Frontal cortex (tissue), 4 donors: ENCODE data around the gene IQCB1. TPM values are rescaled to one million over a fixed set of nuclear protein-coding genes. Genes with fewer than 3 reads are reported as not detected.
"Not testable (repeated sequence)": the region's sequence is repeated elsewhere in the genome, so short reads cannot be mapped to it uniquely, and the experiment has no call there.

Source experiments
- DNase-seq, 2 donors: peaks; one replicate each; pipeline ENCODE4 v3.0.0; 2012; ENCODE audit warnings: low spot score in 2 of 2
- FAIRE-seq: peaks from 2 replicates; lab custom pipeline; 2012; peaks lifted over from hg19 to GRCh38; lab: Jason Lieb, UNC
- total RNA-seq: library from RNA; depleted of rRNA; stranded (reverse); fragments of >200 nt; gene quantifications from one replicate; pipeline ENCODE4 v1.2.3, GENCODE V29; 2014
- donor health status: control.
- donor health status: control.
- donor health status: control.

IQCB1 gene, protein sequence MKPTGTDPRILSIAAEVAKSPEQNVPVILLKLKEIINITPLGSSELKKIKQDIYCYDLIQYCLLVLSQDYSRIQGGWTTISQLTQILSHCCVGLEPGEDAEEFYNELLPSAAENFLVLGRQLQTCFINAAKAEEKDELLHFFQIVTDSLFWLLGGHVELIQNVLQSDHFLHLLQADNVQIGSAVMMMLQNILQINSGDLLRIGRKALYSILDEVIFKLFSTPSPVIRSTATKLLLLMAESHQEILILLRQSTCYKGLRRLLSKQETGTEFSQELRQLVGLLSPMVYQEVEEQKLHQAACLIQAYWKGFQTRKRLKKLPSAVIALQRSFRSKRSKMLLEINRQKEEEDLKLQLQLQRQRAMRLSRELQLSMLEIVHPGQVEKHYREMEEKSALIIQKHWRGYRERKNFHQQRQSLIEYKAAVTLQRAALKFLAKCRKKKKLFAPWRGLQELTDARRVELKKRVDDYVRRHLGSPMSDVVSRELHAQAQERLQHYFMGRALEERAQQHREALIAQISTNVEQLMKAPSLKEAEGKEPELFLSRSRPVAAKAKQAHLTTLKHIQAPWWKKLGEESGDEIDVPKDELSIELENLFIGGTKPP
- total RNA-seq = 27.7 TPM

DNA sequence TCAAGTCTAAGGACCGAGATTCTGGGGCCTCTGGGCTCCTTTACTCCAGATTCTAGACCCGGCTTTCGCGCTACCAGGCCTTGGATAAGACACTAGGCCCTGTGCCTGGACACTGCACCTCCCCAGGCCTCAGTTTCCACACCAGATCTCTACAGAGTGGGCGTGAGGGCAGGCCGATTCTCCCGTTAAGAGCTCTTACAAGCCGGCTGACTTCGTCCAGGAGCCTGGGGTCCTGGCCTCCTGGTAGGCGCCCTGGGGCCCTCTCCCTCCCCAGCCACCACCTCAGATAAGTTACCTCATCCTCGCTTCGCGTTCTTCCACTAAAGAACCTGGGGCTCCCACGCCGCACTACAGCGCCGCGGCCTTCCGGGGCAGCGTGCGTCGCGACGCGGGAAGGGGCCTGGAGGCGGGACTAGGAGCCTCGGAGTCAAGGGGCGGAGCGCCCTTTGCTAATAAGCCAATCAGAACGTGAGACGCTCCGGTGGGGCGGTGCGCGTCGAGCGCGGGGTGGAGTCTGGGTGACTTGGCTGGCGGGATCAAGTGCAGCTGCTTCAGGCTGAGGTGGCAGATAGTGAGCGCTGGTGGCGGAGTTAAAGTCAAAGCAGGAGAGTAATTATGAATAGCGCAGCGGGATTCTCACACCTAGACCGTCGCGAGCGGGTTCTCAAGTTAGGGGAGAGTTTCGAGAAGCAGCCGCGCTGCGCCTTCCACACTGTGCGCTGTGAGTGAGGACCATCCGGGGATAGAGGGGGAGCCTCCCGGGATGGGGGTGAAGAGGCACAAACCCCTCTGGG lies at the start of gene IQCB1, which contains the start of gene EAF2:
Gene IQCB1, minus strand, starts transcription at position 390 of the 794 bp plus-strand sequence. CDS start 6,100 bp downstream, outside the sequence.
Gene EAF2, plus strand, starts transcription at position 539 of the 794 bp plus-strand sequence. Its CDS starts 77 bp downstream, at position 616.
- DNase-seq = peak; percentile 86 to 98
- FAIRE-seq = peak; percentile 97

DNA sequence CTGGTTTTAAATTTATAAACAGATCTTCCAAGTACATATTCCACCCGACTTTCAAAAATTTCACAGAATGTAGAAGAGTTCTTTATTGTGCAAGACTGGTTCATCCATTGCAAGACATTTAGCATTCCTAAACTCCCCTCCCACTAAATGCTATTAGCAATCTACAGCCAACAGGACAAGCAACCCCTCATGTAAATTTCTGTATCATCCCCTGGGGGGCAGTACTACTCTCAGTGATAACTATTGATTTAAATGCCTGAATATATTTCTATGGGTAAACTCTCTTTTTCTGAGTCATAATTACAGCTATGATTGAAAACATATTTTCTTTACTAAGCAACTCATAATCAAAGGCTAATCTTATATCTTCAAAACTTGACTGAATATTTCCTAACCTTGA lies 48.6 kb upstream of the IQCB1 start:
- FAIRE-seq = no peak
- DNase-seq = no peak

DNA sequence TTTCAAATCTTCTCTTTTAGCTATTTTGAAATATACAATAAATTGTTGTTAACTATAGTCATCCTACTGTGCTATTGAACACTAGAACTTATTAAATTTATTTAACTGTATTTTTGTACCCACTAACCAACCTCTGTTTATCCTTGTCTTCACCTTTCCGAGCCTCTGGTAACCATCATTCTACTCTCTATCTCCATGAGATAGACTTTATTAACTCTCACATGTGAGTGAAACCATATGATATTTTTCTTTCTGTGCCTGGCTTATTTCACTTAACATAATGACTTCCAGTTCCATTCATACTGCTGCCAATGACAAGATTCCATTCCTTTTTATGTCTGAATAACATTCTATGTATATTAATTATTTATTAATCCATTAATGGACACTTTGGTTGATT lies 43.6 kb upstream of the IQCB1 start:
- DNase-seq (no peak), FAIRE-seq (no peak)

DNA sequence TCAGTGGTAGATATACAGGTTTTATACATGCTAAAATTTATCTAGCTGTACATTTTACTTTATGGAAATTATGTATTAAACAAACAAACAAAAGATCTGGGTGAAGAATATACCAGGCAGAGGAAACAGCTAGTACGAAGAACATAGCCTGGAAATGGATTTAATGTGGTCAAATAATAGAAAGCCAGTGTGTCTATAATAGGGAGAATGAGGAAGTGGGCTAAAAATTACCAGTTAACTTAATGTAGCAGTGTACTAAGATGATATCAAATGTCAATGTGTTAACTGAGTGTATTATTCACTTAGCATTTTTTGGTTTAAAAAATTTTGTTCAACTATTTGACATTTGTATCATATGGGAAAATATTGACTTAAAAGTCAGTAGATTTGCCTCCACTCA lies 36.6 kb upstream of the IQCB1 start:
- FAIRE-seq (peak; percentile 3), DNase-seq (no peak)

DNA sequence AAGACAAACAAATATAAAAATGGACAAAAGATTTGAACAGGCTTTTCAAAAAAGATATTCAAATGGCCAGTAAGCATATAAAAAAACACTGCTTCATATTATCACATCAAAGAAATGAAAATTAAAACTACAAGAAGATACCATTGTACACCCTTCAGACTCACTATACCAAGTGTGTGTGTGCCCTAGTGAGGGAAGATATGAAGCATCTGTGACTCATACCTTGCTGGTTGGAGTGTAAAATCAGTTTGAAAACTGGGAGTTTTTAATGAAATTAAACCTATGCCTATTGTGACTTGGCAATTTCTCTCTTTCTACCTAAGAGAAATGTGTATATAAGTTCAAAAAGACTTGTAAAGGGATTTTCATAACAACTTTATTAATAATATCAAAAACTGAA lies 35.9 kb upstream of the IQCB1 start:
- FAIRE-seq = no peak
- DNase-seq = no peak

DNA sequence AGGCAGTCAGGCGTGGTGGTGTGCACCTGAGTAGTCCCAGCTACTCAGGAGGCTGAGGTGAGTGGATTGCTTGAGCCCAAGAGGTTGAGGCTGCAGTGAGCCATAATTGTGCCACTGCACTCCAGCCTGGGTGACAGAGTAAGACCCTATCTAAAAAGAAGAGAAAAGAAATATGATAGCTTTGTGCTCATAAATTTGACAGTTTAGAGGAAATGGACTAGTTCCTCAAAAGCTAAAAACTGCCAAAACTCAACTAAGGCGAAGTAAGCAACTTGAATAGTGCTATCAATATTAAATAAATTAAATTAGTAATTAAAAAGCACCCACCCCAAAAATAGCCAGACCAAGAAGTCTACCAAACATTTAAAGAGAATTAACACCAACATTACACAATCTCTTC lies 34.9 kb upstream of the IQCB1 start:
- DNase-seq (no peak), FAIRE-seq (no peak)

DNA sequence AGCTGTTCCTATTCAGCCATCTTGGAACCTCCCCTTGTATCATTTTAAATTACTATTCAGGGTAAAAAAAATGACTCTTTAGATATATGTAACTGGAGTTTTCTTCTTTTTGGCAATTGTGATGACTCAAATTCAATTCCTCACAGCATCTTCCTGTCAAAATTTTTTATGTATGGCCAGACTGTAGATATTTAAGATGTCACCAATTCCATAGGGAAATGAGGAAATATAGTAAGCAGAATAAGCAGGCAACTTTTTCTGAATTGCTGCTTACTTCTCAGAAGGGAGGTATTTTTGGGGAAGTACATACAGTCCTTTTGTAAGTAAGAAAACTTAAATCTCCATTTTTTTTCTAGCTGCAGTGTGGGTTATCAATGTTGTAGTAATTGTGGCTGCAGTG lies 28.9 kb upstream of the IQCB1 start:
- no peak for FAIRE-seq
- no peak for DNase-seq

DNA sequence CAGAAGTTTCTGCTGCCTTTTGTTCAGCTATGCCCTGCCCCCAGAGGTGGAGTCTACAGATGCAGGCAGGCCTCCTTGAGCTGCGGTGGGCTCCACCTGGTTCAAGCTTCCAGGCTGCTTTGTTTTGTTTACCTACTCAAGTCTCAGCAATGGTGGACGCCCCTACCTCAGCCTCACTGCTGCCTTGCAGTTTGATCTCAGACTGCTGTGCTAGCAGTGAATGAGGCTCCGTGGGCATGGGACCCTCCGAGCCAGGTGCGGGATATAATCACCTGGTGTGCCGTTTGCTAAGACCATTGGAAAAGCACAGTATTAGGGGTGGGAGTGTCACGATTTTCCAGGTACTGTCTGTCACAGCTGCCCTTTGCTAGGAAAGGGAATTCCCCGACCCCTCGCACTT lies 28.4 kb upstream of the IQCB1 start:
- DNase-seq, FAIRE-seq: not testable (repeated sequence)

DNA sequence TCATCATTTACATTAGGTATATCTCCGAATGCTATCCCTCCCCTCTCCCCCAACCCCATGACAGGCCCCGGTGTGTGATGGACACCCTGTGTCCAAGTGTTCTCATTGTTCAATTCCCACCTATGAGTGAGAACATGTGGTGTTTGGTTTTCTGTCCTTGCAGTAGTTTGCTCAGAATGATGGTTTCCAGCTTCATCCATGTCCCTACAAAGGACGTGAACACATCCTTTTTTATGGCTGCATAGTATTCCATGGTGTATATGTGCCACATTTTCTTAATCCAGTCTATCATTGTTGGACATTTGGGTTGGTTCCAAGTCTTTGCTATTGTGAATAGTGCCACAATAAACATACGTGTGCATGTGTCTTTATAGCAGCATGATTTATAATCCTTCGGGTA lies 22.9 kb upstream of the IQCB1 start:
- not testable (repeated sequence) for DNase-seq, FAIRE-seq

DNA sequence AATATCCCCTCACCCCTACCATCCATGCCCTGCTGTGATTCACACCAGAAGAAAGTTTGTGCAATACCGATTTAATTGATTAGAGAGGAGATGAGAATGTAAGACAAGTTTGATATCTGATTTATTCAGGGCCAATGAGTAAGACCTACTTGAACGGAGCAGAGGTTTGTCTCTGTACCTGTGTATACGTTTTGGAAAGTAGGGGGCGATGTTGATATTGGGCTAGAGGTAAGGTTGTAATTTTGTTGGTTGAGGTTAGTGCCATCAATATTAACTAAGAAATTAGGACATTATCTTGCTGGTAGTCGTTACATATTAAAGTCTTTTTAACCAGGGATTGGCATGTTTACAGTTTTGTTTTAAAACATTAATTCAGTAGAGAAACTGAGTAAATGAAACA lies 20.7 kb upstream of the IQCB1 start:
- FAIRE-seq (no peak), DNase-seq (no peak)

DNA sequence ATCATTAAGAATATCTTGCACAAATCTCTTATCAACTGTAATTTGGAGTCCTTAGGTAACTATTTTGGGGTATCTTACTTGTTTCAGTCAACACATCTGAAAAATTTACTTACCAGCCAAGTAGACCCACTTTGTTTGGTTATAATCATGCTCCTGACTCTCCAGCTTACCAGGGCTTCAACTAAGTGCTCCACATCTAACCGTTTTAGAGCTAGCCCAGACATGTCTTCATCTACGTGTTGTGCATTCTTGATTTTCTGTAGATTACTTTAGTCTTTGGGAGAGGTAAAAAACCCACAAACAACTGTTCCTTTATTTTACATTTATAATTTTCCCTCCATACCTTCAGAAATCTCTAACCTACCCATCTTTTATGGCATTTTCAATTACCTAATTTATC lies 17.4 kb upstream of the IQCB1 start:
- no peak for FAIRE-seq
- DNase-seq = no peak

DNA sequence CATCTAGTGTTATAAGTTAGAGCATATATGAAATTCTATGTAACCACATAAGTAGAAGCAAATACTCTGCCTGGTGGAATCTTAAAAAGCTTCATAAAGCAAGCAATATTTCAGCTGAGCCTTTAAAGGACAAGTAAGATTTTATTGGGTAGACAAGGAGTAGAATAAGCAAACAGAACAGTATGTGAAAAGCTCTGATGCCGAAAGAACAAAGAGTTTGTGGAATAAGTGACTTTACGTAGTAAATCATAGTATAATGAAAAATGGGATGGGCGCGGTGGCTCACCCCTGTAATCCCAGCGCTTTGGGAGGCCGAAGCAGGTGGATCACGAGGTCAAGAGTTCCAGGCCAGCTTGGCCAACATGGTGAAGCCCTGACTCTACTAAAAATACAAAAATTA lies 10.0 kb upstream of the IQCB1 start:
- FAIRE-seq (no peak), DNase-seq (no peak)

DNA sequence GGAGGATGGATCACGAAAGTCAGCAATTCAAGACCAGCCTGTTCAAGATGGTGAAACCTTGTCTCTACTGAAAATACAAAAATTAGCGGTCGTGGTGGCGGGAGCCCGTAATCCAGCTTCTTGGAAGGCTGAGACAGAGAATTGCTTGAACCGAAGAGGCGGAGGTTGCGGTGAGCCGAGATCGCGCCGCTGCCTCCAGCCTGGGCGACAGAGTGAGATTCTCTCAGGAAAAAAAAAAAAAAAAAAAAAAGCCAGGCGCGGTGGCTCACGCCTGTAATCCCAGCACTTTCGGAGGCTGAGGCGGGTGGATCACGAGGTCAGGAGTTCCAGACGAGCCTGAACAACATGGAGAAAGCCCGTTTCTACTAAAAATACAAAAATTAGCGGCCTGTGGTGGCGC lies 5.1 kb upstream of the IQCB1 start:
- no peak for FAIRE-seq
- DNase-seq = no peak

DNA sequence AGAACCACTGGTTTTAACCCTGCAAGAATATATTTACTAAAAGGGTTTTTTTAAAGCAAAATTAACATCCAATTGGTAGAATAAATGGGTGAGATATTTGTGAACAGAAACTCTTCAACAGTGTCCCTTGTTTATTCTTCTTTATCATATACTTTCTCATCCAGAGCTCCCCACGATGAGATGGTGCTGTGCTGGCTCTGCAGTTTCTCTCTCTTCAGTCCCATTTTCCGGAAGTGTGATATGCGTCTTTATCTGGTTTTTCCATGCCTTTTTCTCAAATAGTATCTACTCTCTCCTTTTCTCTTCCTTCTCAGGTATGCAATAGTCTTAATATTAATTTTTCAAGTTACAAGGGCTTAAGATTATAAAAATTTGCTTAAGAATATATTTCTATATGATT lies 1.6 kb upstream of the IQCB1 start:
- no peak for FAIRE-seq
- DNase-seq = no peak

DNA sequence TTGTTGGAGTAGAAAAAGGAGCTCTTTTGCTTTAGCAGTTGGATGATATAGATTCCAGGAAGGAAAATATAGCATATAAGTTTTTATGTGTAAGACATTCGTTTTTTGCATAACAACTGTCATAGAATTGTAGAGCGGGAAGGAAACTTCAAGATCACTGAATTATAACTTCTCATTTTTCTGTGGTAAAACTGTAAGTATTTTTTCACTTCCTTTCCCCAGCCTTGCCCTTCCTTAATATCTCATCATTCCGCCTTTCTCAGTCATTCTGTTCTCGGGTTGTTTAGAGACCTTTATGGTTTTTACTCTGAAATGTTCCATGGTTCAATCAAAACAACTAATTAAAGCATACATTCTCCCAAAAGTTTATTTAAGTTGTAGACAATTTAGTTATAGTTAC lies 1.2 kb upstream of the IQCB1 start:
- FAIRE-seq (no peak), DNase-seq (no peak)

DNA sequence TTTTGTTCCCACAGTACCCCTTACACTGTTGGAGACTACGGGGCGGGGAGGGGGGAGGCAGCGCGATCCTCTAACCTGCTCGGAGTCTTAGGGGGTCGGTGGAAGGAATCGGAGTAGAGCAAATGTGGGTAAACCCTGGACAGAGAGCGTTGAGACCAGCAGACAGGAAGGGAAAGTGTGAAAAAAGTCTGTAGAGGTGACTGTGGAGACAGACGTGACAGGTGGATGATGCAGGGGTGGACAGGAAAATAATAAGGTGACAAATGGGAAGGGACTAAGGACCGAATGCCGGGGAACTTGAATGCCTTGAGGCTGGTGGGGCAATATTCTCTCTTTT lies 573 bp upstream of the IQCB1 start:
- DNase-seq (peak in 1 of 2 donors; percentile 8), FAIRE-seq (no peak)

DNA sequence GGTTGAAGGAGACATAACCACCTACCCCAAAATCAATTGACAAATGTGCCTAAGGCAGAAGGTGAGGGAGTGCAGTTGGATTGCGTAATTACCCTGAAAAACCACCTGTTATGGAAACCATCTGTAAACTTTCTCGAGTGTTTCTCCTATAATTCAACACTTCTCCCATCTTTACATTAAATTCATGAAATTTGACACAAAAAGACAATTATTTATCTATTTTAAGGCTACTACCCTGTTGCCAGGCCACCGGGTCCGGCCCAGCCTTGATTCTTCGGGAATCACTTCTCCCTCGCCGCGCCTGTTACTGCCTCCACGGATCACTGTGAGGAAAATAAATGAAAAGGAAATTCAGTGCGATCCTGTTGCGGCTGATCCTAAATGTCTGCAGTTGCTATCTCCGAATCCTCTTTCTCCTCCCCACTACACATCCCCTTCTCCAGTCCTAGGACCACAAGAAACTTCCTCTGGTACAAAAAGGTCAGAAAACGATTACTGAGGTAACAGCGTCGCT lies 646 bp downstream of the IQCB1 start:
- no peak for FAIRE-seq
- peak in 1 of 2 donors; percentile 12 for DNase-seq

DNA sequence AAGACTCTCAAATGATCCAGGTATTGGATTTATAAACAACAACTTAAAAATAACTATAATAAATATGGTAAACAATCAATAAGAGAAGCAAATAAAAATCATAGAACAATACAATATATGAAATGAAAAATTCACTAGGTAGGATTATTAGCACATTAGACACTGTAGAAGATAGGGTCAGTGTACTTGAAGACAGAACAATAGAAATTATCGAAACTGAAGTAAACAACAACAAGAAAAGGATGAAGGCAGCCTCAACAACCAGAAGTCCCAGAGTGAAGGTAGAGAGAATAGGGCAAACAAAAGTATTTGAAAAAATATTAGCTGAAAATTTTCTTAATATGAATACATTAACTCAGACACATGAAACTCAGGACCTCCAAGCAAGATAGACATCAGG lies 11.9 kb downstream of the IQCB1 start:
- peak; percentile 47 for FAIRE-seq
- DNase-seq = no peak

DNA sequence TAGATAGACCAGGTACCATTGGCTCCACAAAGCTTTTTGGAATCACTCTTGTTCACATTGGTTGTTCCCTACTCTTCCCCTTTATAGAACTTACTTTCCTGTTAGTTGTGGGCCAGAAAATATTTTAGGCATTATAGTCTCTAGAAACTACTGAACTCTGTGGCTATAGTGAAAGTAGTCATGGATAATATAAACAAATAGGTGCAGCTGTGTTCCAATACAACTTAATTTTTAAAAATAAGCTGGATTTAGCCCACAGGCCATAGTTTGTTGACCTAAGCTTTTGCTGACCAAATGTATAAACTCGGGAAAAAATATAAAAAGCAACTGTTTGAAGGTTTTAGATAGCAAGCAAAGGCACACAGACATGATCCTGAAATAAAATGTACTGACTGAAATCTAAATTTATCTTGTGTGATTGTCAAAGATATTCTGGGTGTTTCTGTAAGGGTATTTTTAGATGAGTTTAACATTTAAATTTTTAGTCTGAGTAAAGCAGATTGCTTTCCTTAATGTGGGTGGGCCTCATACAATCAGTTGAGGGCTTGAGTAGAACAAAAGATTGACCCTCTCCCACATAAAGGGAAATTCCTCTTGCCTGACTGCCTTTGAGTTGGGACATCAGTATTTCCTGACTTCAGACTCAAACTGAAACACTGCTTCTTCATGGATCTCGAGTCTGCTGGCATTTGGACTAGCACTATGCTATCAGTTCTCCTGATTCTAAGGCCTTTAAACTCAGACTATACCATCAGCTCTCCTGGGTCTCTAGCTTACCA lies 13.2 kb downstream of the IQCB1 start:
- no peak for DNase-seq
- FAIRE-seq = no peak

DNA sequence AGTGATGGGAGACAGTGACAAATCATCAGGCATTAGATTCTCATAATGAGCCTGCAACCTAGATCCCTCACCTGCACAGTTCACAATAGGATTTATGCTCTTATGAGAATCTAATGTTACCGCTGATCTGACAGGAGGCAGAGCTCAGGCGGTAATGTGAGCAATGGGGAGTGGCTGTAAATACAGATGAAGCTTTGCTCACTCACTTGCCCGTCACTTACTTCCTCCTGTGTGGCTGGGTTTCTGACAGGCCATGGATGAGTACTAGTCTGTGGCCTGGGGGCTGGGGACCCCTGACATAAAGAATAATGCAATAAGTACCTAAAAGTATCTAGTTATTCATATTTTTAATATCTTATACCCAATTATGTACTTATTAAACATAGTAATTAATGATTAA lies 15.6 kb downstream of the IQCB1 start:
- FAIRE-seq (no peak), DNase-seq (no peak)
